GM23248 (cell line): Measurements from ENCODE around the gene ADGRA3.

Source experiments
- EZH2 ChIP-seq: fragments of 200-600 bp; sonication (generic); IDR thresholded peaks from 2 replicates; pipeline ENCODE4 v1.6.1; 2018; ENCODE audit warnings: antibody characterized with exemption, mild to moderate bottlenecking; ENCODE audit not compliant: insufficient read depth, poor library complexity, severe bottlenecking
- EZH2phosphoT487 ChIP-seq: fragments of 200-600 bp; sonication (generic); IDR thresholded peaks from 2 replicates; pipeline ENCODE4 v1.6.1; 2018; ENCODE audit warnings: antibody characterized with exemption, moderate library complexity, mild to moderate bottlenecking, low read depth; ENCODE audit not compliant: insufficient read depth

- TF ChIP-seq EZH2phosphoT487 (no peak), EZH2 (no peak)
Measured at GRCh38 chr4:22522706-22523501, 7.0 kb upstream of the ADGRA3 start.
